ENCODE measurements around the gene CLIP1.
"Not testable (repeated sequence)": the region's sequence is repeated elsewhere in the genome, so short reads cannot be mapped to it uniquely, and the experiment has no call there.

- TF ChIP-seq CTCF (conservative IDR thresholded peaks at IDR 0.05; ENCODE audit: low read length); EZH2phosphoT487 (IDR thresholded peaks at IDR 0.05; ENCODE audit: borderline replicate concordance, low read depth, low read length): not testable (repeated sequence)
Observed at GRCh38 chr12:122470576-122470975, 48.1 kb upstream of the CLIP1 start.
